GM20000 (cell line): ENCODE measurements around the gene CLIC6.

Experiments
- DNase-seq: peaks from one replicate; pipeline ENCODE4 v3.0.0; 2012; ENCODE audit warnings: low spot score
- TF ChIP-seq, protein P1 (sequence below): IDR thresholded peaks from 2 replicates; pipeline ENCODE4 v1.5.1; 2012; ENCODE audit warnings: mild to moderate bottlenecking, control low read depth; ENCODE audit errors: extremely low read depth, missing control alignments

CLIC6 gene

GRCh38 chr21:34748862-34749261 is 80.1 kb downstream of the CLIC6 start:
- TF ChIP-seq, protein P1, sequence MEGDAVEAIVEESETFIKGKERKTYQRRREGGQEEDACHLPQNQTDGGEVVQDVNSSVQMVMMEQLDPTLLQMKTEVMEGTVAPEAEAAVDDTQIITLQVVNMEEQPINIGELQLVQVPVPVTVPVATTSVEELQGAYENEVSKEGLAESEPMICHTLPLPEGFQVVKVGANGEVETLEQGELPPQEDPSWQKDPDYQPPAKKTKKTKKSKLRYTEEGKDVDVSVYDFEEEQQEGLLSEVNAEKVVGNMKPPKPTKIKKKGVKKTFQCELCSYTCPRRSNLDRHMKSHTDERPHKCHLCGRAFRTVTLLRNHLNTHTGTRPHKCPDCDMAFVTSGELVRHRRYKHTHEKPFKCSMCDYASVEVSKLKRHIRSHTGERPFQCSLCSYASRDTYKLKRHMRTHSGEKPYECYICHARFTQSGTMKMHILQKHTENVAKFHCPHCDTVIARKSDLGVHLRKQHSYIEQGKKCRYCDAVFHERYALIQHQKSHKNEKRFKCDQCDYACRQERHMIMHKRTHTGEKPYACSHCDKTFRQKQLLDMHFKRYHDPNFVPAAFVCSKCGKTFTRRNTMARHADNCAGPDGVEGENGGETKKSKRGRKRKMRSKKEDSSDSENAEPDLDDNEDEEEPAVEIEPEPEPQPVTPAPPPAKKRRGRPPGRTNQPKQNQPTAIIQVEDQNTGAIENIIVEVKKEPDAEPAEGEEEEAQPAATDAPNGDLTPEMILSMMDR = no peak

GRCh38 chr21:34754690-34755647 is 86.2 kb downstream of the CLIC6 start:
- TF ChIP-seq, protein P1 = no peak

More at GRCh38 chr21:34748862-34749261, 80.1 kb downstream of the CLIC6 start:
- DNase-seq = no peak

GRCh38 chr21:34761758-34762330 is 93.0 kb downstream of the CLIC6 start:
- DNase-seq = no peak

More at GRCh38 chr21:34754690-34755647, 86.2 kb downstream of the CLIC6 start:
- DNase-seq = no peak

GRCh38 chr21:34762786-34763185 is 94.0 kb downstream of the CLIC6 start:
- TF ChIP-seq, protein P1 = no peak
- no peak for DNase-seq

More at GRCh38 chr21:34761758-34762330, 93.0 kb downstream of the CLIC6 start:
- TF ChIP-seq, protein P1 = no peak

DNA sequence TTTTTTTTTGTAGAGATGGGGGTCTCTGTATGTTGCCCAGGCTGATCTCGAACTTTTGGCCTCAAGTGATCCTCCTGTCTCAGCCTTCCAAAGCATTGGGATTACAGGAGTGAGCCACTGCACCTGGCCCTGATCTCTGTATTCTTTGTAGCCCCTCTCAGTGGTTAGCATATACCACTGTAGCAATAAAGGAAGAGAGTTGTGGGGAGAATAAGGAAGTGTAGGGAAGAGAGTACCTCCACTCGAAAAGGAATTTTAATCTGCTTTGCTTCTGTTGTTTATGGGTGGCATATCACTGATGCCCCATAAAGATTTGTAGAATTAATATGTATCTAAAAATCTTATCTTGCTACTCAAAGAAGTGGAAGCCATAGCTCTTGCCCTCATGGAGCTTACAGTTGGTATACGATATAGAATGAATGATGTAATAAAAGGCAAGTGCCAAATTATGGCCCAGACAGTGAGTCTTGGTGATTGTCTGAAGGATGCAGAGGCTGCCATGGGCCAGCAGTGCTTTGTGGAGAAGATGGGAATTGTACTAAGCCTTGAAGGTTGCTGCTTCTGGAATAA is 96.0 kb downstream of the CLIC6 start:
- no peak for DNase-seq
- TF ChIP-seq, protein P1 = no peak

DNA sequence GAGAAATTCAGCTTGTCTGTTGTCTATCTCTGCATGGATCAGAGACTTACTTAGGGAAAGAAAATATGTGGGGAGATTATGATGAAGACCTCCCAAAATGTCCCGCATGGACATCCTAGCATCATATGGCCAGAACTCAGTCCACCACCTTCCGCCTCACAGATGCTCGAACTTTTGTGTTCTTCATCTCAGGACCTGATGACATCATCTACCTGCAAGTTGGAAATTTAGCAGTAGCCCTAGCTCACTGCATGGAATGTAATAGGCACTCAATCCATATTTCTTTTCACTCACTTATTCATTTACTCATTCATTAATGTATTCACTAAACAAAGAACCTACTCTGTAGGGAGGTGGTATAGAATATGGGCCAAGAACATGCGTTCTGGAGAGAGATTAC is 96.8 kb downstream of the CLIC6 start:
- TF ChIP-seq, protein P1 = no peak
- no peak for DNase-seq

DNA sequence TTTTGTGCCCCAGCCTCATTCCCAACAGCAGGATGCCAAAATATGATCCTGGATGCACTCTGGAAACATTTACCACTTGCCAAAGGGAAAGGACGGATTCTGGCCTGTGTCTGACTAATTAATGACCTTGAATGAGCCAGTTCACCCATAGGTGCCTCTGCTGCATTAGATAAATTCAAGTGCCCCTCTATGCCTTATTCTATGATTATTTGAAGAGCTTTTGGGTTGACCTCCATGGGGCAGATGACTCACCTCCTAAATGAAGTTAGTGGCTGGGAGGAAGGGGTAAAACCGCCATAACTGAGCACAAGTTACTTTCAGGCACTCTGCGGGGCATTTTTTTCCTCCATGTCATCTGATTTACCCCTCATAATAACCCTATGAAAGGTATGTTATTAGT is 98.1 kb downstream of the CLIC6 start:
- no peak for DNase-seq
- TF ChIP-seq, protein P1 = no peak
